ENCODE results near the gene NECAB2.

DNA sequence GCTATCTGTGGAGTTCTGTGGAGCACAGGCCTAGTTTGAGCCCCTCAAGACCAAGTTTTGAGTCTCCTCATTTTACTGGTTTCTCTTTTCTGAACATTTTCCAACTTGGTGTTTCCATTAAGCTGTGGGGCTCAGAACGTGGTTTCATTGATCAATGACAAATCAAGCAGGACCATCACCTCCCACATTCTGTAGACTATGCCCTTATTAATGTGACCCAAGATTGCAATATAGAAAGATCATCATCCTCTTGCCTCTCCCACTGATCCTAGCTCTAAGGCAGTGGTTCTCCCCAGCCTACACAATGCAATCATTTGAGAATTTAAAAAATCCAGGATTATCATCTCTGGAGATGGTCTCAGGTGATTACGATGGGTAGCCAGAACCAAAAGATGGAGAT, 30.8 kb upstream of the NECAB2 start:
- no peak for TF ChIP-seq EZH2 (IDR thresholded peaks at IDR 0.05; ENCODE audit: insufficient read depth, poor library complexity, severe bottlenecking)
- TF ChIP-seq EZH2phosphoT487 (IDR thresholded peaks at IDR 0.05; ENCODE audit: insufficient read depth, low read depth): no peak

All from GM23248 (cell line).